Liver (tissue), 9 donors: ENCODE data around the gene CEP164. TPM values are rescaled to one million over a fixed set of nuclear protein-coding genes. Genes with fewer than 3 reads are reported as not detected.

ENCODE experiments used
- DNase-seq: peaks from one replicate; pipeline ENCODE4 v3.0.0-alpha.2; 2017; ENCODE audit warnings: low spot score
- H3K27ac ChIP-seq, 2 donors: one replicate each; pipeline ENCODE4 v1.7.0; 2013; ENCODE audit warnings: inconsistent platforms in 2 of 2, low read length in 2 of 2, control low read depth in 1 of 2, low read depth in 1 of 2, mild to moderate bottlenecking in 1 of 2
- H3K27me3 ChIP-seq, 4 donors: one replicate each; pipeline versions ENCODE4 v1.6.1 to v1.7.0; 2013; ENCODE audit warnings: low read length in 3 of 4, inconsistent platforms in 1 of 4, mild to moderate bottlenecking in 1 of 4, moderate library complexity in 1 of 4; ENCODE audit not compliant: control insufficient read depth in 4 of 4, insufficient read depth in 4 of 4
- H3K36me3 ChIP-seq, 4 donors: one replicate each; pipeline versions ENCODE4 v1.6.1 to v1.7.0; 2013; ENCODE audit warnings: low read length in 3 of 4, mild to moderate bottlenecking in 3 of 4, low read depth in 1 of 4, moderate library complexity in 1 of 4; ENCODE audit not compliant: control insufficient read depth in 4 of 4, insufficient read depth in 3 of 4
- H3K4me1 ChIP-seq, 4 donors: one replicate each; pipeline versions ENCODE4 v1.6.1 to v1.7.0; 2013; ENCODE audit warnings: low read length in 3 of 4, mild to moderate bottlenecking in 3 of 4, moderate library complexity in 1 of 4; ENCODE audit not compliant: control insufficient read depth in 4 of 4, insufficient read depth in 4 of 4
- H3K4me3 ChIP-seq, 3 donors: one replicate each; pipeline versions ENCODE4 v1.6.1 to v1.7.0; 2013; ENCODE audit warnings: low read length in 3 of 3, control low read depth in 1 of 3, low read depth in 1 of 3, mild to moderate bottlenecking in 1 of 3
- H3K9ac ChIP-seq, 2 donors: one replicate each; pipeline ENCODE4 v1.7.0; 2013; ENCODE audit warnings: low read length in 2 of 2, mild to moderate bottlenecking in 2 of 2, moderate library complexity in 2 of 2, control low read depth in 1 of 2, low read depth in 1 of 2
- H3K9me3 ChIP-seq, 4 donors: one replicate each; pipeline versions ENCODE4 v1.6.1 to v1.7.0; 2013; ENCODE audit warnings: low read length in 3 of 4; ENCODE audit not compliant: control insufficient read depth in 4 of 4
- FOXA1 ChIP-seq: IDR thresholded peaks from 2 replicates; pipeline ENCODE4 v1.6.1; 2016; ENCODE audit warnings: antibody characterized with exemption
- FOXA2 ChIP-seq: IDR thresholded peaks from 2 replicates; pipeline ENCODE4 v1.6.1; 2016; ENCODE audit warnings: antibody characterized with exemption
- HNF4A ChIP-seq, 2 donors: conservative IDR thresholded peaks; 2 replicates each; pipeline ENCODE4 v1.6.1; 2016; ENCODE audit warnings: antibody characterized with exemption in 2 of 2, mild to moderate bottlenecking in 2 of 2
- HNF4G ChIP-seq: IDR thresholded peaks from 2 replicates; pipeline ENCODE4 v1.6.1; 2016; ENCODE audit warnings: antibody characterized with exemption
- RAD21 ChIP-seq, 2 donors: IDR thresholded peaks; 2 replicates each; pipeline ENCODE4 v1.6.1; 2016; ENCODE audit warnings: antibody characterized with exemption in 2 of 2, mild to moderate bottlenecking in 2 of 2
- SP1 ChIP-seq: IDR thresholded peaks from 2 replicates; pipeline ENCODE4 v1.6.1; 2018; ENCODE audit warnings: antibody characterized with exemption, mild to moderate bottlenecking
- TAF1 ChIP-seq: conservative IDR thresholded peaks from 2 replicates; pipeline ENCODE4 v1.6.1; 2016; ENCODE audit warnings: antibody characterized with exemption, mild to moderate bottlenecking
- YY1 ChIP-seq: IDR thresholded peaks from 2 replicates; pipeline ENCODE4 v1.6.1; 2016; ENCODE audit warnings: antibody characterized with exemption, mild to moderate bottlenecking
- WGBS: extraction: QIAGEN DNeasy Blood & Tissue Kit; methylation state at CpG from one replicate; pipeline ENCODE4 v1.1.7; 2013; 5-methylcytosine and 5-hydroxymethylcytosine counted together
- polyA plus RNA-seq, 2 donors: library from polyadenylated mRNA; stranded (reverse) in 1 of 2; unstranded in 1 of 2; fragments of 200-250 nt in 1 of 2; fragments of >200 nt in 1 of 2; fragmentation: Nextera tagmentation in 1 of 2; extraction: Ambion mirVana in 1 of 2; gene quantifications; one replicate each; pipeline versions ENCODE4 v1.2.1 to v1.2.3, GENCODE V29; 2013 to 2015
- total RNA-seq, 2 donors: library from RNA; depleted of rRNA; stranded (reverse); fragments of >200 nt; gene quantifications; one replicate each; pipeline ENCODE4 v1.2.3, GENCODE V29; 2014
- TF ChIP-seq, protein P1 (sequence below): IDR thresholded peaks from 2 replicates; pipeline ENCODE4 v1.6.1; 2016; ENCODE audit warnings: antibody characterized with exemption, mild to moderate bottlenecking
- TF ChIP-seq, protein P2 (sequence below): IDR thresholded peaks from 2 replicates; pipeline ENCODE4 v1.6.1; 2016; ENCODE audit warnings: antibody characterized with exemption
- TF ChIP-seq, protein P3 (sequence below): fragments of 150-350 bp; IDR thresholded peaks from 2 replicates; pipeline ENCODE4 v1.5.1; 2017; ENCODE audit warnings: improper control_type of control experiment, low read depth, low read length; ENCODE audit not compliant: missing input control
- donor health status: healthy.
- donor health status: healthy.
- donor health status: healthy.
- donor health status: healthy.
- donor health status: healthy.

The CEP164 gene
- total and polyA plus RNA-seq, 4 donors, result 4.1 to 12.3 (median 5.9) TPM

DNA sequence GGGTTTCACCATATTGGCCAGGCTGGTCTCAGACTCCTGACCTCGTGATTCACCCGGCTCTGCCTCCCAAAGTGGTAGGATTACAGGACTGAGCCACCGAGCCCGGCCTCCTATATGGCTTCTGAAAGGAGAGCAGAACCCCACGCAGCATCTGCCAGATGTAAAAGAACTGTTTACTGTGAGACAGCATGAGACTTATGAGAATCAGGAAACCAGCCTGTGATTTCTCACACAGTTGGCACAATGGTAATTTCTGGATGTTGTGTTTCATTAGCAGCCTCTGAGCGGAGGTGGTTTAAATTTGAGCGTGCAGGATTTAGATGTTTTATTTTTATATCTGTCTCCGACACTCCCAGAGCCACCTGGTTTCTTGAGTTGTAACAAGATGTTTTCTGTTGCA, 33.8 kb downstream of the CEP164 start:
- no peaks in the 10 kb centered on the region for H3K27me3 ChIP-seq
- no peaks in the 10 kb centered on the region for H3K4me1 ChIP-seq
- H3K27ac ChIP-seq, result no peak overlapping the region
- no peak overlapping the region for H3K4me3 ChIP-seq
- no peak overlapping the region for H3K9ac ChIP-seq
- WGBS, result 97% methylated on average over 8 of the region's 8 CpGs
- no peak for DNase-seq
- no peaks in the 10 kb centered on the region for H3K9me3 ChIP-seq
- TF ChIP-seq HNF4G (no peak), YY1 (no peak), FOXA2 (no peak), HNF4A (conservative IDR thresholded peaks at IDR 0.05) (no peak)
- TF ChIP-seq, protein P1, sequence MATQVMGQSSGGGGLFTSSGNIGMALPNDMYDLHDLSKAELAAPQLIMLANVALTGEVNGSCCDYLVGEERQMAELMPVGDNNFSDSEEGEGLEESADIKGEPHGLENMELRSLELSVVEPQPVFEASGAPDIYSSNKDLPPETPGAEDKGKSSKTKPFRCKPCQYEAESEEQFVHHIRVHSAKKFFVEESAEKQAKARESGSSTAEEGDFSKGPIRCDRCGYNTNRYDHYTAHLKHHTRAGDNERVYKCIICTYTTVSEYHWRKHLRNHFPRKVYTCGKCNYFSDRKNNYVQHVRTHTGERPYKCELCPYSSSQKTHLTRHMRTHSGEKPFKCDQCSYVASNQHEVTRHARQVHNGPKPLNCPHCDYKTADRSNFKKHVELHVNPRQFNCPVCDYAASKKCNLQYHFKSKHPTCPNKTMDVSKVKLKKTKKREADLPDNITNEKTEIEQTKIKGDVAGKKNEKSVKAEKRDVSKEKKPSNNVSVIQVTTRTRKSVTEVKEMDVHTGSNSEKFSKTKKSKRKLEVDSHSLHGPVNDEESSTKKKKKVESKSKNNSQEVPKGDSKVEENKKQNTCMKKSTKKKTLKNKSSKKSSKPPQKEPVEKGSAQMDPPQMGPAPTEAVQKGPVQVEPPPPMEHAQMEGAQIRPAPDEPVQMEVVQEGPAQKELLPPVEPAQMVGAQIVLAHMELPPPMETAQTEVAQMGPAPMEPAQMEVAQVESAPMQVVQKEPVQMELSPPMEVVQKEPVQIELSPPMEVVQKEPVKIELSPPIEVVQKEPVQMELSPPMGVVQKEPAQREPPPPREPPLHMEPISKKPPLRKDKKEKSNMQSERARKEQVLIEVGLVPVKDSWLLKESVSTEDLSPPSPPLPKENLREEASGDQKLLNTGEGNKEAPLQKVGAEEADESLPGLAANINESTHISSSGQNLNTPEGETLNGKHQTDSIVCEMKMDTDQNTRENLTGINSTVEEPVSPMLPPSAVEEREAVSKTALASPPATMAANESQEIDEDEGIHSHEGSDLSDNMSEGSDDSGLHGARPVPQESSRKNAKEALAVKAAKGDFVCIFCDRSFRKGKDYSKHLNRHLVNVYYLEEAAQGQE, result no peak
- TF ChIP-seq, protein P2, sequence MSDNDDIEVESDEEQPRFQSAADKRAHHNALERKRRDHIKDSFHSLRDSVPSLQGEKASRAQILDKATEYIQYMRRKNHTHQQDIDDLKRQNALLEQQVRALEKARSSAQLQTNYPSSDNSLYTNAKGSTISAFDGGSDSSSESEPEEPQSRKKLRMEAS, result no peak
- H3K36me3 ChIP-seq, result peaks cover 7 to 29% (median 17%) of the 10 kb centered on the region in 4 donors

DNA sequence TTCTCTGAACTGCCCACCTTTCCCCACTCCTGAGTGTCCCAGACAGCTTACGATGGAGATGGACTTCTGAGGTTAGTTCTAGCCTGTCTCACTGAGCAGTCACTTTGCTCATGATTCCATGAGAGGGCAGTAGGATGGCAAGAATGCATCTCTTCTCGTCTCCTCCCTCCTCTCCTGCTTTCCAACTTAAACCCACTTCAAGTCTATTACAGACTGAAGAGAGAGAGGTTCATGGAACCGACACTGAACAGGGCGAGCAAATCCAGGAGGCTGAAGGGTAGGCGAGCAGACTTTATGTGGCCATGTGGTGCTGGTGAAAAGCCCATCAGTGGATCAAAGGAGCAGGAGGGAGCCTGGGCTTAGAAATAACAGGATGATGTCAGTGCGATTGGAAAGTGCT, 38.6 kb downstream of the CEP164 start:
- peaks cover 9 to 40% (median 21%) of the 10 kb centered on the region in 4 donors for H3K36me3 ChIP-seq
- no peak overlapping the region for H3K27ac ChIP-seq
- H3K4me3 ChIP-seq, result no peak overlapping the region
- no peak for DNase-seq
- no peaks in the 10 kb centered on the region for H3K4me1 ChIP-seq
- TF ChIP-seq FOXA2, result no peak
- TF ChIP-seq, protein P1, result no peak
- no peak for TF ChIP-seq SP1
- TF ChIP-seq FOXA1, result no peak
- TF ChIP-seq RAD21 (IDR thresholded peaks at IDR 0.05), result no peak
- TF ChIP-seq, protein P3, sequence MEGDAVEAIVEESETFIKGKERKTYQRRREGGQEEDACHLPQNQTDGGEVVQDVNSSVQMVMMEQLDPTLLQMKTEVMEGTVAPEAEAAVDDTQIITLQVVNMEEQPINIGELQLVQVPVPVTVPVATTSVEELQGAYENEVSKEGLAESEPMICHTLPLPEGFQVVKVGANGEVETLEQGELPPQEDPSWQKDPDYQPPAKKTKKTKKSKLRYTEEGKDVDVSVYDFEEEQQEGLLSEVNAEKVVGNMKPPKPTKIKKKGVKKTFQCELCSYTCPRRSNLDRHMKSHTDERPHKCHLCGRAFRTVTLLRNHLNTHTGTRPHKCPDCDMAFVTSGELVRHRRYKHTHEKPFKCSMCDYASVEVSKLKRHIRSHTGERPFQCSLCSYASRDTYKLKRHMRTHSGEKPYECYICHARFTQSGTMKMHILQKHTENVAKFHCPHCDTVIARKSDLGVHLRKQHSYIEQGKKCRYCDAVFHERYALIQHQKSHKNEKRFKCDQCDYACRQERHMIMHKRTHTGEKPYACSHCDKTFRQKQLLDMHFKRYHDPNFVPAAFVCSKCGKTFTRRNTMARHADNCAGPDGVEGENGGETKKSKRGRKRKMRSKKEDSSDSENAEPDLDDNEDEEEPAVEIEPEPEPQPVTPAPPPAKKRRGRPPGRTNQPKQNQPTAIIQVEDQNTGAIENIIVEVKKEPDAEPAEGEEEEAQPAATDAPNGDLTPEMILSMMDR, result no peak
- TF ChIP-seq TAF1, result no peak
- no peaks in the 10 kb centered on the region for H3K9me3 ChIP-seq
- no peak overlapping the region for H3K9ac ChIP-seq
- no peaks in the 10 kb centered on the region for H3K27me3 ChIP-seq
- WGBS, result 93% methylated on average over 6 of the region's 6 CpGs
